ENCODE data around the gene RNF13.

RNF13 gene

GRCh38 chr3:149790698-149791097 lies 22.3 kb upstream of the RNF13 start:
- Histone ChIP-seq H4K20me1 (ENCODE audit: low read depth, low read length) (no peaks in the 10 kb centered on the region), H3K79me2 (ENCODE audit: insufficient read depth, low read length) (no peaks in the 10 kb centered on the region), H3K4me3 (ENCODE audit: insufficient read depth, low read length, poor library complexity, severe bottlenecking) (no peak overlapping the region), H3K36me3 (ENCODE audit: low read length) (no peaks in the 10 kb centered on the region), H3F3A (ENCODE audit: insufficient read depth) (no peaks in the 10 kb centered on the region), H3K27me3 (ENCODE audit: low read length) (no peaks in the 10 kb centered on the region), H3K4me2 (ENCODE audit: low read depth, low read length, poor library complexity, severe bottlenecking) (no peak overlapping the region), H3K9ac (ENCODE audit: low read length) (no peak overlapping the region), H3K27ac (ENCODE audit: low read depth, low read length) (no peak overlapping the region), H3K9me2 (replicated peaks; ENCODE audit: insufficient read depth, low read length) (no peaks in the 10 kb centered on the region), H2AFZ (ENCODE audit: low read depth, low read length, severe bottlenecking) (no peak overlapping the region), H3K9me3 (ENCODE audit: insufficient read depth, low read length) (no peaks in the 10 kb centered on the region)
- TF ChIP-seq CTCF (IDR thresholded peaks at IDR 0.05; ENCODE audit: insufficient read depth, low read length, poor library complexity, severe bottlenecking) (no peak), EZH2phosphoT487 (conservative IDR thresholded peaks at IDR 0.05; ENCODE audit: low read length) (no peak)

GRCh38 chr3:149792452-149793270 lies 20.4 kb upstream of the RNF13 start, which contains the start of gene ANKUB1:
Gene ANKUB1, minus strand, starts transcription at chr3:149792554. Its CDS starts 188 bp downstream, at chr3:149792366.
- H3K27me3 ChIP-seq (ENCODE audit: low read length) = no peaks in the 10 kb centered on the region
- H3K9me3 ChIP-seq (ENCODE audit: insufficient read depth, low read length) = no peaks in the 10 kb centered on the region
- no peaks in the 10 kb centered on the region for H3F3A ChIP-seq (ENCODE audit: insufficient read depth)
- no peaks in the 10 kb centered on the region for H4K20me1 ChIP-seq (ENCODE audit: low read depth, low read length)
- no peak within 1 kb of the TSS for H3K4me2 ChIP-seq (ENCODE audit: low read depth, low read length, poor library complexity, severe bottlenecking)
- no peak within 1 kb of the TSS for H2AFZ ChIP-seq (ENCODE audit: low read depth, low read length, severe bottlenecking)
- no peak within 1 kb of the TSS for H3K9ac ChIP-seq (ENCODE audit: low read length)
- no peak within 1 kb of the TSS for H3K4me3 ChIP-seq (ENCODE audit: insufficient read depth, low read length, poor library complexity, severe bottlenecking)
- H3K79me2 ChIP-seq (ENCODE audit: insufficient read depth, low read length) = no peaks in the 10 kb centered on the region
- no peak for TF ChIP-seq CTCF (IDR thresholded peaks at IDR 0.05; ENCODE audit: insufficient read depth, low read length, poor library complexity, severe bottlenecking)
- TF ChIP-seq EZH2phosphoT487 (conservative IDR thresholded peaks at IDR 0.05; ENCODE audit: low read length) = no peak
- H3K9me2 ChIP-seq (replicated peaks; ENCODE audit: insufficient read depth, low read length) = no peaks in the 10 kb centered on the region
- H3K36me3 ChIP-seq (ENCODE audit: low read length) = no peaks in the 10 kb centered on the region
- H3K27ac ChIP-seq (ENCODE audit: low read depth, low read length) = no peak within 1 kb of the TSS

GRCh38 chr3:149796026-149796425 lies 17.0 kb upstream of the RNF13 start:
- no peak overlapping the region for H3K4me3 ChIP-seq (ENCODE audit: insufficient read depth, low read length, poor library complexity, severe bottlenecking)
- no peaks in the 10 kb centered on the region for H4K20me1 ChIP-seq (ENCODE audit: low read depth, low read length)
- TF ChIP-seq CTCF (IDR thresholded peaks at IDR 0.05; ENCODE audit: insufficient read depth, low read length, poor library complexity, severe bottlenecking) = no peak
- no peak for TF ChIP-seq EZH2phosphoT487 (conservative IDR thresholded peaks at IDR 0.05; ENCODE audit: low read length)
- no peaks in the 10 kb centered on the region for H3F3A ChIP-seq (ENCODE audit: insufficient read depth)
- no peaks in the 10 kb centered on the region for H3K36me3 ChIP-seq (ENCODE audit: low read length)
- no peaks in the 10 kb centered on the region for H3K27me3 ChIP-seq (ENCODE audit: low read length)
- H3K4me2 ChIP-seq (ENCODE audit: low read depth, low read length, poor library complexity, severe bottlenecking) = no peak overlapping the region
- no peaks in the 10 kb centered on the region for H3K9me3 ChIP-seq (ENCODE audit: insufficient read depth, low read length)
- no peaks in the 10 kb centered on the region for H3K79me2 ChIP-seq (ENCODE audit: insufficient read depth, low read length)
- no peak overlapping the region for H2AFZ ChIP-seq (ENCODE audit: low read depth, low read length, severe bottlenecking)
- no peak overlapping the region for H3K27ac ChIP-seq (ENCODE audit: low read depth, low read length)
- H3K9ac ChIP-seq (ENCODE audit: low read length) = no peak overlapping the region
- H3K9me2 ChIP-seq (replicated peaks; ENCODE audit: insufficient read depth, low read length) = no peaks in the 10 kb centered on the region
